ENCODE results near the gene GFER. TPM values are rescaled to one million over a fixed set of nuclear protein-coding genes. Genes with fewer than 3 reads are reported as not detected.

The GFER gene
- polyA plus RNA-seq, 3 donors, result 8.1 to 22.7 (median 22.4) TPM

DNA sequence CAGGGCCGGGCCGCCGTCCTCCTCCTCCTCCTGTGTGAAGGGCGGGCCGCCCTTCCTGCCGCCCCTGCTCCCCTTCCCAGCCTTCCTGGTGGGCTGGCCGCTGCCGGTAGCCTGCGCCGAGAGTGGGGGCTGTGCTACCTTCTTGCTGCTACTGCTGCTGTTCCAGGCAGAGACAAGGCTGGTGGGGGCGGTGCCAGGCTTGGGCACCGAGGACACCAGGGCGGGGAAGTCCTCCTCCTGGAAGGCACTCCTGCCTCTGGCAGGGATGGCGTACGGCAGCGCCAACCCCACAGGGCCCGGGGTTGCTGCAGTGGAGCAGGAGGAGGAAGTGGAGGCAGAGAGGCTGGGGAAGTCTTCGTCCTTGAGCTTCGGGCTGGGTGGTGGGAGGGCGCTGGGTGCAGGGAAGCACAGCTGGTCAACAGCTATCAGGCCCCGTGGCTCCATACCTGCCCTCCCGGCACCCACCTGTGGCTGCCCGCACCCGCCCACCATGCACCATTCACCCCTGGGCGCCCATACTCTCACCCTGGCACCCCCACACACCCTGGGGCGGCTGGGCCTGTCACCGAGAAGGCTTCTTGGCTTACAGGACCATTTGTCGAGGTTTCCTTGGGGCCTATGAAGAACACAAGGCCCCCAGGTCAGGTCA is 16.0 kb downstream of the GFER start:
- no peak overlapping the region for H3K9ac ChIP-seq (ENCODE audit: insufficient read depth, low read length, poor library complexity, severe bottlenecking)
- H3K36me3 ChIP-seq (replicated peaks in 1 of 2; ENCODE audit: control insufficient read depth in 1 of 2, insufficient read depth in 2 of 2, low read length in 2 of 2), result peaks cover 52 to 69% of the 10 kb centered on the region in 2 donors
- H3K4me1 Mint-ChIP-seq, result peaks cover 7% of the 10 kb centered on the region
- no peak overlapping the region for H3K4me2 ChIP-seq (replicated peaks; ENCODE audit: extremely low read depth, low read length, poor library complexity, severe bottlenecking)
- H3K27ac ChIP-seq (ENCODE audit: low read depth in 1 of 2, low read length in 2 of 2), result no peak overlapping the region
- peaks cover 30% of the 10 kb centered on the region for H4K20me1 ChIP-seq (ENCODE audit: insufficient read depth, low read length)
- H3K9me3 ChIP-seq (replicated peaks in 1 of 2; ENCODE audit: control insufficient read depth in 1 of 2, insufficient read depth in 1 of 2, low read length in 2 of 2), result no peaks in the 10 kb centered on the region
- no peak overlapping the region for H3K27ac Mint-ChIP-seq
- H3K36me3 Mint-ChIP-seq, result peaks cover 47 to 61% of the 10 kb centered on the region in 2 donors
- H3K9me3 Mint-ChIP-seq, result no peaks in the 10 kb centered on the region
- WGBS (ENCODE audit: insufficient coverage), result 94% methylated on average over 28 of the region's 28 CpGs
- no peaks in the 10 kb centered on the region for H3K27me3 ChIP-seq (ENCODE audit: control insufficient read depth in 2 of 2, insufficient read depth in 2 of 2, low read length in 2 of 2)
- peaks cover 16% of the 10 kb centered on the region for H3K79me2 ChIP-seq (ENCODE audit: insufficient read depth, low read length)
- no peak overlapping the region for H3K4me3 ChIP-seq (replicated peaks in 1 of 3; ENCODE audit: low read depth in 2 of 3, low read length in 3 of 3)
- TF ChIP-seq, protein P1, sequence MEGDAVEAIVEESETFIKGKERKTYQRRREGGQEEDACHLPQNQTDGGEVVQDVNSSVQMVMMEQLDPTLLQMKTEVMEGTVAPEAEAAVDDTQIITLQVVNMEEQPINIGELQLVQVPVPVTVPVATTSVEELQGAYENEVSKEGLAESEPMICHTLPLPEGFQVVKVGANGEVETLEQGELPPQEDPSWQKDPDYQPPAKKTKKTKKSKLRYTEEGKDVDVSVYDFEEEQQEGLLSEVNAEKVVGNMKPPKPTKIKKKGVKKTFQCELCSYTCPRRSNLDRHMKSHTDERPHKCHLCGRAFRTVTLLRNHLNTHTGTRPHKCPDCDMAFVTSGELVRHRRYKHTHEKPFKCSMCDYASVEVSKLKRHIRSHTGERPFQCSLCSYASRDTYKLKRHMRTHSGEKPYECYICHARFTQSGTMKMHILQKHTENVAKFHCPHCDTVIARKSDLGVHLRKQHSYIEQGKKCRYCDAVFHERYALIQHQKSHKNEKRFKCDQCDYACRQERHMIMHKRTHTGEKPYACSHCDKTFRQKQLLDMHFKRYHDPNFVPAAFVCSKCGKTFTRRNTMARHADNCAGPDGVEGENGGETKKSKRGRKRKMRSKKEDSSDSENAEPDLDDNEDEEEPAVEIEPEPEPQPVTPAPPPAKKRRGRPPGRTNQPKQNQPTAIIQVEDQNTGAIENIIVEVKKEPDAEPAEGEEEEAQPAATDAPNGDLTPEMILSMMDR (IDR thresholded peaks at IDR 0.05), result no peak
- no peak for DNase-seq
- intact Hi-C loops (cut with micrococcal nuclease), result loop anchor here (10.0 kb wide), 2 partner anchors 245 to 255 kb away; partner anchors contain the start of gene ECI1 (in 1 of the 2)
- H3K4me1 ChIP-seq (ENCODE audit: control insufficient read depth in 1 of 2, insufficient read depth in 2 of 2, low read length in 2 of 2), result peaks cover 6 to 13% of the 10 kb centered on the region in 2 donors
- H3K27me3 Mint-ChIP-seq (ENCODE audit: low read depth in 3 of 3), result no peaks in the 10 kb centered on the region
- no peak overlapping the region for H3K4me3 Mint-ChIP-seq
- no peak overlapping the region for H2AFZ ChIP-seq (ENCODE audit: insufficient read depth, low read depth, low read length, poor library complexity, severe bottlenecking)

DNA sequence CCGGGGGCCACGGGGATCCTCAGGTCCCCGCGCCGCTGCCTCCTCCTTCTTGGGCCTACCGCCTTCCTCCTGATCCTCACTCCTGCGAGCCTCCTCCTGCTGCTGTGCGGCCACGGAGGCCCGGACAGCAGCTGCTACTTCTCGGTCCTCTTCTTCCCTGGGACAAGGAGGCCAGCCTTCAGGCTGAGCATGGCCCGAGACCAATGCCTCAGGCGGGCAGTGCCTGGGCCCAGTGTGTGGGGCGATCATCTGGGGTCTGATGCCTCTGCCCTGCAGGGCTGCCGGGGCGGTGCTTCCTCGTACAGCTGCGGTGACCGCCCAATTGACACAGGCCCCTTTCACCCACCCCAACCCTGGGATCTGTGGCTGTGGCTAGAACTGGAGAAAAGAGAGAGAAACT is 17.0 kb downstream of the GFER start:
- TF ChIP-seq, protein P1 (IDR thresholded peaks at IDR 0.05), result no peak
- over 99% methylated on average over 14 of the region's 19 CpGs for WGBS (ENCODE audit: insufficient coverage)
- DNase-seq, result no peak
- no peak overlapping the region for H3K4me3 ChIP-seq (replicated peaks in 1 of 3; ENCODE audit: low read depth in 2 of 3, low read length in 3 of 3)
- no peaks in the 10 kb centered on the region for H3K27me3 ChIP-seq (ENCODE audit: control insufficient read depth in 2 of 2, insufficient read depth in 2 of 2, low read length in 2 of 2)
- Mint-ChIP-seq H3K4me3 (no peak overlapping the region), H3K27ac (peak overlapping the region in 2 of 7 donors; percentile 63 to 67), H3K9me3 (peaks cover 0 to 2% (median 0%) of the 10 kb centered on the region in 7 donors), H3K27me3 (ENCODE audit: low read depth in 3 of 3) (peaks cover 0 to under 1% (median 0%) of the 10 kb centered on the region in 3 donors), H3K36me3 (peaks cover 42 to 64% of the 10 kb centered on the region in 2 donors), H3K4me1 (peaks cover 17% of the 10 kb centered on the region)
- H3K9me3 ChIP-seq (replicated peaks in 1 of 2; ENCODE audit: control insufficient read depth in 1 of 2, insufficient read depth in 1 of 2, low read length in 2 of 2), result no peaks in the 10 kb centered on the region
- peaks cover 26% of the 10 kb centered on the region for H3K79me2 ChIP-seq (ENCODE audit: insufficient read depth, low read length)
- intact Hi-C loops (cut with micrococcal nuclease), result loop anchor here (10.0 kb wide), 2 partner anchors 244 to 254 kb away; partner anchors contain the start of gene ECI1 (in 1 of the 2)
- no peak overlapping the region for H3K4me2 ChIP-seq (replicated peaks; ENCODE audit: extremely low read depth, low read length, poor library complexity, severe bottlenecking)
- peaks cover 54 to 69% of the 10 kb centered on the region in 2 donors for H3K36me3 ChIP-seq (replicated peaks in 1 of 2; ENCODE audit: control insufficient read depth in 1 of 2, insufficient read depth in 2 of 2, low read length in 2 of 2)
- no peak overlapping the region for H3K27ac ChIP-seq (ENCODE audit: low read depth in 1 of 2, low read length in 2 of 2)
- H2AFZ ChIP-seq (ENCODE audit: insufficient read depth, low read depth, low read length, poor library complexity, severe bottlenecking), result no peak overlapping the region
- no peak overlapping the region for H3K9ac ChIP-seq (ENCODE audit: insufficient read depth, low read length, poor library complexity, severe bottlenecking)
- peaks cover 40% of the 10 kb centered on the region for H4K20me1 ChIP-seq (ENCODE audit: insufficient read depth, low read length)
- peaks cover 8 to 23% of the 10 kb centered on the region in 2 donors for H3K4me1 ChIP-seq (ENCODE audit: control insufficient read depth in 1 of 2, insufficient read depth in 2 of 2, low read length in 2 of 2)
